ENCODE measurements around the gene ENTPD6. TPM values are rescaled to one million over a fixed set of nuclear protein-coding genes. Genes with fewer than 3 reads are reported as not detected.

The ENTPD6 gene
- total and polyA plus RNA-seq, 2 of the 4 experiments (the other 2 are of a cell fraction), result 61.1 to 98.6 TPM

- CTCF ChIA-PET, result interaction anchor here (0.8 to 1.4 kb wide), 5 partner anchors 12 to 52 kb away, joined by 3 to 6 read pairs (median 4); partner anchors contain the start of gene ENTPD6
- TF ChIP-seq RFX5 (IDR thresholded peaks at IDR 0.05; ENCODE audit: low read depth, low read length) (no peak), FOS (IDR thresholded peaks at IDR 0.05; ENCODE audit: low read depth, low read length) (no peak), MAZ (IDR thresholded peaks at IDR 0.05; ENCODE audit: borderline replicate concordance, low read depth, low read length) (no peak), CHD1 (IDR thresholded peaks at IDR 0.05; ENCODE audit: low read depth, low read length) (no peak), POLR2A (IDR thresholded peaks at IDR 0.05; ENCODE audit: low read depth, low read length) (no peak), MXI1 (IDR thresholded peaks at IDR 0.05; ENCODE audit: borderline replicate concordance, low read depth, low read length) (no peak), USF2 (IDR thresholded peaks at IDR 0.05; ENCODE audit: low read depth, low read length) (no peak), RCOR1 (IDR thresholded peaks at IDR 0.05; ENCODE audit: insufficient replicate concordance, low read length) (no peak), BHLHE40 (IDR thresholded peaks at IDR 0.05; ENCODE audit: low read depth, low read length) (no peak), MAFK (IDR thresholded peaks at IDR 0.05; ENCODE audit: low read depth, low read length) (no peak), RAD21 (IDR thresholded peaks at IDR 0.05; ENCODE audit: low read length) (no peak), CTCF (conservative IDR thresholded peaks at IDR 0.05; ENCODE audit: low read depth, low read length) (no peak), ELK1 (IDR thresholded peaks at IDR 0.05; ENCODE audit: borderline replicate concordance, low read depth, low read length) (no peak), SMC3 (IDR thresholded peaks at IDR 0.05; ENCODE audit: low read depth, low read length) (no peak), CEBPB (IDR thresholded peaks at IDR 0.05; ENCODE audit: low read depth, low read length) (no peak)
These were observed 52.0 kb downstream of the ENTPD6 start for GRCh38 chr20:25247518-25247955.

More at GRCh38 chr20:25247518-25247955, 52.0 kb downstream of the ENTPD6 start:
- POLR2A ChIA-PET (ENCODE audit: unreplicated experiment), result interaction anchor here (0.6 to 1.2 kb wide), 2 partner anchors 10 to 370 kb away, joined by 3 read pairs; no protein-coding TSS in a partner anchor
- in situ Hi-C loops (cut with MboI; ENCODE audit: low sequenced_read_pairs) (no loop called here), dilution Hi-C loops (cut with HindIII; ENCODE audit: low sequenced_read_pairs, unreplicated experiment) (no loop called here), intact Hi-C loops (cut with micrococcal nuclease) (loop anchor here (5.0 kb wide), 2 partner anchors 150 to 180 kb away; no protein-coding TSS in a partner anchor)
- peak overlapping the region; percentile 62; the same call in 1 of the 2 replicates for H4K91ac ChIP-seq (ENCODE audit: insufficient read depth, low read depth, low read length)
- peaks cover 7 to 46% of the 10 kb centered on the region in 2 experiments for H3K79me1 ChIP-seq (ENCODE audit: low read depth in 1 of 2, low read length in 2 of 2)
- H3K4me2 ChIP-seq (ENCODE audit: low read depth, low read length), result peak overlapping the region; percentile 93
- H3K9me3 ChIP-seq (ENCODE audit: control insufficient read depth, insufficient read depth, low read length), result no peaks in the 10 kb centered on the region
- peak overlapping the region; percentile 38; the same call in 1 of the 2 replicates for H3K56ac ChIP-seq (ENCODE audit: extremely low read depth, insufficient read depth, low read length)
- H3K4me3 ChIP-seq (ENCODE audit: insufficient read depth, low read depth, low read length), result peak overlapping the region; percentile 81
- WGBS, 2 experiments (ENCODE audit: extremely low coverage in 2 of 2, insufficient read length in 1 of 2), result 1% methylated on average over 19 of the region's 37 CpGs; no CpG with 5 or more reads in 1 of the 2 experiments
- BruUV-seq (replicated peaks), result no TSS peak
- peak overlapping the region; percentile 91 for H3K14ac ChIP-seq (replicated peaks; ENCODE audit: low read depth, low read length)
- H2BK5ac ChIP-seq (ENCODE audit: low read depth, low read length, poor library complexity, severe bottlenecking), result peak overlapping the region; percentile 70
- H2AK5ac ChIP-seq (ENCODE audit: low read depth, low read length), result peak overlapping the region; percentile 85
- peaks cover 13% of the 10 kb centered on the region for H3K4me1 ChIP-seq (ENCODE audit: control insufficient read depth, insufficient read depth, low read length)
- no peaks in the 10 kb centered on the region for H3K27me3 ChIP-seq (ENCODE audit: control insufficient read depth, insufficient read depth, low read length)
- H4K5ac ChIP-seq (ENCODE audit: low read depth, low read length), result peak overlapping the region; percentile 47
- H3K9me1 ChIP-seq (ENCODE audit: insufficient read depth, low read length), result peaks cover 28% of the 10 kb centered on the region
- H2BK120ac ChIP-seq (ENCODE audit: low read depth, low read length), result peak overlapping the region; percentile 86
- peaks cover 3% of the 10 kb centered on the region; the same call in 1 of the 2 replicates for H3K36me3 ChIP-seq (ENCODE audit: control insufficient read depth, insufficient read depth, low read length)
- H3K9ac ChIP-seq (ENCODE audit: low read depth, low read length), result peak overlapping the region; percentile 66
- peak overlapping the region; percentile 97 for H2AFZ ChIP-seq (replicated peaks; ENCODE audit: low read length, poor library complexity)
- no peak overlapping the region for H2BK20ac ChIP-seq (ENCODE audit: low read depth, low read length)
- peak overlapping the region; percentile 3 to 77; a peak in 2 of 4 replicates for H4K8ac ChIP-seq (ENCODE audit: low read depth in 2 of 2, low read length in 2 of 2)
- peak overlapping the region; percentile 61 for H3K27ac ChIP-seq (ENCODE audit: insufficient read depth, low read length)
- H3K4ac ChIP-seq (ENCODE audit: low read depth, low read length), result peak overlapping the region; percentile 90
- H3K18ac ChIP-seq (ENCODE audit: low read depth, low read length), result no peak overlapping the region
- peak overlapping the region; percentile 55; the same call in 2 of the 3 replicates for H2BK15ac ChIP-seq (ENCODE audit: low read depth, low read length)
- H2AK9ac ChIP-seq (replicated peaks; ENCODE audit: low read depth, low read length, poor library complexity), result peak overlapping the region; percentile 93
- ATAC-seq (ENCODE audit: low read depth), result peak; percentile 33
- peaks cover 37% of the 10 kb centered on the region for H4K20me1 ChIP-seq (ENCODE audit: insufficient read depth, low read length)
- DNase-seq, result no peak
- H3K23ac ChIP-seq (ENCODE audit: low read depth, low read length), result peak overlapping the region; percentile 64; the same call in 1 of the 2 replicates

Measured in IMR-90 (cell line).